Activated T-helper 17 cell treated with anti-CD3 and anti-CD28 coated beads, Interleukin-2, amount 50 U/mL, for 72 hours (primary cell): ENCODE data around the gene DPP10. TPM values are rescaled to one million over a fixed set of nuclear protein-coding genes. Genes with fewer than 3 reads are reported as not detected.
"Not testable (repeated sequence)": the region's sequence is repeated elsewhere in the genome, so short reads cannot be mapped to it uniquely, and the experiment has no call there.

Source experiments
- ATAC-seq: fragments of 150-1000 bp; cut with Tn5 transposase; replicated peaks from 2 replicates; pipeline ENCODE4 v1.10.0; 2021; ENCODE audit warnings: mild to moderate bottlenecking, moderate library complexity
- H3K27ac Mint-ChIP-seq: one replicate; pipeline ENCODE4 v1.8.0; 2022; ENCODE audit warnings: mixed read lengths
- H3K27me3 Mint-ChIP-seq: one replicate; pipeline ENCODE4 v1.8.0; 2022; ENCODE audit warnings: mixed read lengths
- H3K36me3 Mint-ChIP-seq: one replicate; pipeline ENCODE4 v1.8.0; 2022; ENCODE audit warnings: low read depth, mild to moderate bottlenecking, mixed read lengths
- H3K4me1 Mint-ChIP-seq: one replicate; pipeline ENCODE4 v1.8.0; 2022; ENCODE audit warnings: mixed read lengths
- H3K4me3 Mint-ChIP-seq: one replicate; pipeline ENCODE4 v1.8.0; 2022; ENCODE audit warnings: mild to moderate bottlenecking, mixed read lengths
- H3K9me3 Mint-ChIP-seq: one replicate; pipeline ENCODE4 v1.8.0; 2022; ENCODE audit warnings: mixed read lengths
- total RNA-seq, 2 donors: library from RNA; stranded (reverse); gene quantifications; one replicate each; pipeline ENCODE4 v1.2.3, GENCODE V29; 2022

The DPP10 gene
- total RNA-seq, 2 donors from 2014 or later = not detected

DNA sequence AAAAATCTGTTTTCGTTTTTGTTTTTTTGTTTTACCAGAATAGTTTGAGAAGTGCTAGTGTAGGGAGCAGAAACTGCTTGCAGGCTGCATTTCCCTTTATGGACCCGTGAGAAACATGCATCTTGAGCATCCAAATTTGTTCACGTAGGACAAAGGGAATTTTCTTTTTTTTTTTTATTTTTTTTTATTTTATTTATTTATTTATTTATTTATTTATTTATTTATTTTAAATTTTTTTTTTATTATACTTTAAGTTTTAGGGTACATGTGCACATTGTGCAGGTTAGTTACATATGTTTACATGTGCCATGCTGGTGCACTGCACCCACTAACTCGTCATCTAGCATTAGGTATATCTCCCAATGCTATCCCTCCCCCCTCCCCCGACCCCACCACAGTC, 305.7 kb downstream of the DPP10 start:
- not testable (repeated sequence) for H3K9me3 Mint-ChIP-seq, H3K36me3 Mint-ChIP-seq, H3K4me3 Mint-ChIP-seq, H3K27ac Mint-ChIP-seq, H3K4me1 Mint-ChIP-seq, ATAC-seq, H3K27me3 Mint-ChIP-seq

DNA sequence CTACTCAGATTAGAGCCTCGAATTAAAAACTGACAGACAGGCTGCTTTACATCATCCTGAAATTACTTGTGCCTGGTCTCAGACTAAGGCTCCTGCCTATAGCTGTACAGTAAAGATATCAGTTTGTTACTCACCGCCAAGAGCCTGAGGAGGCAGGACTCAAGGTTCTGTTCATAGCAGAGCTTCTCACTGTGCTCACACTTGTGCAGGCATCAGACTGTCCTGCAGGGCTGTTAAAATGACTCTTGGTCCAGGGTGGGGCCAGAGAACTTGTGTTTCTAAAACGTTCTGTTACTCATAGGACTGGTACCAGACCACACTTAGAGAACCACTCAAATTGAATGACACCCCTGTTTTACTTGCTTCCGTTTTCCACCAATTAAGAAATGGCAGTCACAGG, 310.0 kb downstream of the DPP10 start:
- no peaks in the 10 kb centered on the region for H3K36me3 Mint-ChIP-seq
- H3K4me3 Mint-ChIP-seq = no peak overlapping the region
- H3K27ac Mint-ChIP-seq = no peak overlapping the region
- H3K4me1 Mint-ChIP-seq = no peaks in the 10 kb centered on the region
- ATAC-seq = no peak
- H3K27me3 Mint-ChIP-seq = no peaks in the 10 kb centered on the region
- H3K9me3 Mint-ChIP-seq = peaks cover 4% of the 10 kb centered on the region

DNA sequence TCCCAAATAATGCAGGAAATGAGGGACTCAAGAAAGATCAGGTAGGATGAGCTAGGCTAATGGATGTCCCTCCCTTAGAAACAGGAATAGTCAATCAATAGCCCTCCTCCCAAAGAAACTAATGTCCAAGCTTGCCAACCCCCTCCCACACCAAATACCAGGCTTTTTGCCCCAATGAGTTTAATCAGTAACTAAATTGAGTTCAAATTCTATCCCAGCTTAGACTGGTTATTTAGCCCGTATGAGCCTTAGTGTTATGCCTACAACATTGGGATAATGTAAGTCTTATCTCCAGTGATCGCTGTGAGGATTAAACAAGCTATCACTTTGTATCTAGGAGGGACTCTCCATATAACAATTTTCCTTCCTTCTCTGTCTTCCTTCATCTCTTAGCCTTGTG, 310.7 kb downstream of the DPP10 start:
- no peak for ATAC-seq
- Mint-ChIP-seq H3K27ac (no peak overlapping the region), H3K4me1 (no peaks in the 10 kb centered on the region), H3K9me3 (peaks cover 4% of the 10 kb centered on the region), H3K27me3 (no peaks in the 10 kb centered on the region), H3K36me3 (no peaks in the 10 kb centered on the region), H3K4me3 (no peak overlapping the region)

DNA sequence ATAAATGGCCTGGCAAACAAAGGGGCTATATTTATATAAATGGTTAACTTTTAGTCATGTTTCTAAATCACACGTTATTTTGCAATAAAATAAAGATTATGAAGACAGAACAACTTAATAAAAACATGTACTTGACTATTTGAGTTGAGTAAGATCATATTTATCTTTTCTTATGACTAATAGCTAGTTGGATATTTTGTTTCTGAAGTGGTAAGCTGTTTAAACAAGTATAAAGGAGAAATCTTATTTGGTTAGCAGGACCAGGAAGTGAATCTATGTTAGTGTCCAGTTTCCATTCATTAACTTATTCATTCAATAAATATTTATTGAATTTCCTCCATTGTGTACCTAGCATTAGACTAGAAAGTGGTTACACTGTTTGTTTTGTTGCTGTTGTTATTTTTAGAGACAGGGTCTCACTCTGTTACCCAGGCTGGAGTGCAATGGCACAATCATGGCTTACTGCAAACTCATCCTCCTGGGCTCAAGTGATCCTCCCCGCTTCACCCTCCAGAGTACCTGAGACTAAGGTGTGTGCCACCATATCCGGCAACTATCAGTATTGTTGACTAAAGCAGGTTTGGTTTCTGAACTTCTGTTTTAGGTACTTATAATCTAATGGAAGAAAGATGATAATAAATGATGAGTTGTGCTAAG, 312.6 kb downstream of the DPP10 start:
- Mint-ChIP-seq H3K4me3 (no peak overlapping the region), H3K4me1 (no peaks in the 10 kb centered on the region), H3K36me3 (no peaks in the 10 kb centered on the region), H3K27ac (no peak overlapping the region), H3K27me3 (no peaks in the 10 kb centered on the region), H3K9me3 (peaks cover 4% of the 10 kb centered on the region)
- ATAC-seq = no peak

- no peak for ATAC-seq
- H3K36me3 Mint-ChIP-seq = no peaks in the 10 kb centered on the region
- H3K4me1 Mint-ChIP-seq = no peaks in the 10 kb centered on the region
- no peaks in the 10 kb centered on the region for H3K9me3 Mint-ChIP-seq
- no peaks in the 10 kb centered on the region for H3K27me3 Mint-ChIP-seq
- H3K27ac Mint-ChIP-seq = no peak overlapping the region
- no peak overlapping the region for H3K4me3 Mint-ChIP-seq
Measured at GRCh38 chr2:114762376-114762775, 319.9 kb downstream of the DPP10 start.

DNA sequence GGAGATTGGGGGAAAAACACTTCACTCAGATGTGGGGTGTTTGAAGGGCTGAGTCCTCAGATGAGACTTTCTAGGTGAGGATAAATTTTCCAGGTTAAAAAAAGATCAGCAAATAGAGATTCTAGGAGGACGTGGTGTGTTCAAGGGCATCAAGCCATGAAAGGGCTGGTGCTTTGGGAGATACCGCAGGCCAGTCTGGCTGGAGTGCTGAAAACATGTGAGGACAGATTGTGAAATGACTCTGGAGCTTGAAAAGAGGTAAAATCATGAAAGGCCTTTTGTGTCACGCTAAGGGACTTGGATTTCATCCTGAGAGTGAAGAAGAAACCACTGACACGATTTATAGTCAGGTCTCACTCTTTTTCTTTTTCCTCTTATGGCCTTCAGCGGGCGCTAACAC, 320.5 kb downstream of the DPP10 start:
- H3K9me3 Mint-ChIP-seq = no peaks in the 10 kb centered on the region
- no peaks in the 10 kb centered on the region for H3K27me3 Mint-ChIP-seq
- H3K36me3 Mint-ChIP-seq = no peaks in the 10 kb centered on the region
- ATAC-seq = no peak
- H3K4me1 Mint-ChIP-seq = no peaks in the 10 kb centered on the region
- H3K27ac Mint-ChIP-seq = no peak overlapping the region
- no peak overlapping the region for H3K4me3 Mint-ChIP-seq

- H3K36me3 Mint-ChIP-seq = no peaks in the 10 kb centered on the region
- no peaks in the 10 kb centered on the region for H3K27me3 Mint-ChIP-seq
- no peak overlapping the region for H3K27ac Mint-ChIP-seq
- H3K4me3 Mint-ChIP-seq = no peak overlapping the region
- no peak for ATAC-seq
- no peaks in the 10 kb centered on the region for H3K4me1 Mint-ChIP-seq
- no peaks in the 10 kb centered on the region for H3K9me3 Mint-ChIP-seq
Measured at GRCh38 chr2:114769110-114769509, 326.7 kb downstream of the DPP10 start.

DNA sequence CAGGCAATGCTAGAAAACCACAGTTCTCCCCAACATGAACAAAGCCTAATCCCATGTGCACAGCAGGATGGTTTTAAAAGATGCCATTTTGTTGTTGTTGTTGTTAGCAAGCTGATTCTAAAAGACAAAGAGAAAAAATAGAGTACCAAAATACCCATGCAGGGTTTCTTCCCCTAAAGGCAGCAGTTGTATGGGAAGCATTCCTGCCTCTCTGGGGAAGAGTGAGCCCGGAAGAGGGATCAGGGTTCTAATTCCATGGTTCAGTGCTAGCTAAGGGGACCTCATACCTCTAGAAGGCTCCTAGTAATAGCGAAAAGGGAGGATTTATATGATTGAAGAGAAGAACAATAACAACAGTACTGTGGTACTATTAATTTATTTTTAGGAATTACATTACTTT, 327.6 kb downstream of the DPP10 start:
- H3K27ac Mint-ChIP-seq = no peak overlapping the region
- H3K27me3 Mint-ChIP-seq = no peaks in the 10 kb centered on the region
- no peak overlapping the region for H3K4me3 Mint-ChIP-seq
- H3K9me3 Mint-ChIP-seq = no peaks in the 10 kb centered on the region
- no peaks in the 10 kb centered on the region for H3K36me3 Mint-ChIP-seq
- no peaks in the 10 kb centered on the region for H3K4me1 Mint-ChIP-seq
- no peak for ATAC-seq

DNA sequence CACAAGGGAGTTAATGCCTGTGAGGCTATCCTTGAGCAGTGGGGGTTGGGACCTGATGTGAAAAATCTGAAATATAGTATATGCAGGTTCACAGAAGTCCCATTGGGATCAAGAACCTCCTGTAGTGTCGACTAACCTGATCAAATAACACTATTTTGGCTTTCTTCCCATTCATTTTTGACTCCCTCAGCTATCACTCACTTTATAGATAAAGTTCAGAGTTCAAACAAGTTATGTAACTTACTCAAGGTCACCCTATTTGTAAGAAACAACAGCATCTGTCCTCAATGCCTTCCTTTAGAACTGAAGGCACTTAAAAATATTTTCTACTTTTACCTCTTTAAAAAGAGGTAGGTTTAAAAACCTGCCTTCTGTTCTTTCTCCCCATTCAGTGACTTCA, 341.6 kb downstream of the DPP10 start:
- no peaks in the 10 kb centered on the region for H3K4me1 Mint-ChIP-seq
- no peaks in the 10 kb centered on the region for H3K36me3 Mint-ChIP-seq
- no peak overlapping the region for H3K27ac Mint-ChIP-seq
- H3K4me3 Mint-ChIP-seq = no peak overlapping the region
- no peaks in the 10 kb centered on the region for H3K27me3 Mint-ChIP-seq
- H3K9me3 Mint-ChIP-seq = no peaks in the 10 kb centered on the region
- ATAC-seq = no peak

GRCh38 chr2:114784890-114785583, 342.6 kb downstream of the DPP10 start:
- Mint-ChIP-seq H3K36me3 (no peaks in the 10 kb centered on the region), H3K4me3 (no peak overlapping the region), H3K4me1 (no peaks in the 10 kb centered on the region)

DNA sequence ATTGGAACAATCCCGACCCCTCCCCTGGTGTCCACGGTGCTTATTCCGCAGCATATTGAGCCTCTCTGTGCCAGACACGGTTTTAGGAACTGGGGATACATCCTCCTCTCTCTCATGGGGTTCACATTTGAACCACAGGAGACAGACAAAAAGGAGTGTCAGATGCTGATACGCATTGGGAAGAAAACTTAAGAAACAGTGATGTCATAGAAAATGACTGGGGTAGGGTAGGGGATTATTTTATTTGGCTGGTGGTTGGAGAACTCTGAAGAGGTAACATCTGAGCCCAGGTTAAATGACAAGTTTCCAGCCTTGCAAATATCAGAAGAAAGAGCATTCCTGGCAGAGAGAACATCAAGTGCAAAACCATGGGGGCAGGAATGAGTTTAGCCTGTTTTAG, 344.5 kb downstream of the DPP10 start:
- H3K4me1 Mint-ChIP-seq = no peaks in the 10 kb centered on the region
- H3K9me3 Mint-ChIP-seq = no peaks in the 10 kb centered on the region
- no peak overlapping the region for H3K4me3 Mint-ChIP-seq
- H3K27ac Mint-ChIP-seq = no peak overlapping the region
- H3K27me3 Mint-ChIP-seq = no peaks in the 10 kb centered on the region
- no peak for ATAC-seq
- H3K36me3 Mint-ChIP-seq = no peaks in the 10 kb centered on the region

More at GRCh38 chr2:114784890-114785583, 342.6 kb downstream of the DPP10 start:
- H3K27ac Mint-ChIP-seq = no peak overlapping the region
- H3K27me3 Mint-ChIP-seq = no peaks in the 10 kb centered on the region
- no peak for ATAC-seq
- no peaks in the 10 kb centered on the region for H3K9me3 Mint-ChIP-seq

GRCh38 chr2:114787486-114787885, 345.0 kb downstream of the DPP10 start:
- Mint-ChIP-seq H3K36me3 (no peaks in the 10 kb centered on the region), H3K4me3 (no peak overlapping the region), H3K9me3 (no peaks in the 10 kb centered on the region), H3K27me3 (no peaks in the 10 kb centered on the region), H3K27ac (no peak overlapping the region), H3K4me1 (no peaks in the 10 kb centered on the region)
- no peak for ATAC-seq

GRCh38 chr2:114789989-114790388, 347.5 kb downstream of the DPP10 start:
- Mint-ChIP-seq H3K4me3 (no peak overlapping the region), H3K36me3 (no peaks in the 10 kb centered on the region), H3K4me1 (no peaks in the 10 kb centered on the region), H3K27me3 (no peaks in the 10 kb centered on the region), H3K9me3 (no peaks in the 10 kb centered on the region), H3K27ac (no peak overlapping the region)
- ATAC-seq = no peak

GRCh38 chr2:114797540-114797939, 355.1 kb downstream of the DPP10 start:
- no peak for ATAC-seq
- Mint-ChIP-seq H3K36me3 (no peaks in the 10 kb centered on the region), H3K4me3 (no peak overlapping the region), H3K4me1 (no peaks in the 10 kb centered on the region), H3K27me3 (no peaks in the 10 kb centered on the region), H3K9me3 (no peaks in the 10 kb centered on the region), H3K27ac (no peak overlapping the region)

GRCh38 chr2:114797942-114798341, 355.5 kb downstream of the DPP10 start:
- Mint-ChIP-seq H3K27me3 (no peaks in the 10 kb centered on the region), H3K4me3 (no peak overlapping the region), H3K4me1 (no peaks in the 10 kb centered on the region), H3K27ac (no peak overlapping the region), H3K9me3 (no peaks in the 10 kb centered on the region), H3K36me3 (no peaks in the 10 kb centered on the region)
- no peak for ATAC-seq
